Spleen (tissue), 13 donors: ENCODE results near the gene SYNGR4. TPM values are rescaled to one million over a fixed set of nuclear protein-coding genes. Genes with fewer than 3 reads are reported as not detected.
"Not testable (repeated sequence)": the region's sequence is repeated elsewhere in the genome, so short reads cannot be mapped to it uniquely, and the experiment has no call there.

ENCODE experiments used
- DNase-seq: peaks from one replicate; pipeline ENCODE4 v3.0.0-alpha.2; 2020
- H3K27ac ChIP-seq, 8 donors: fragments of 200-600 bp; sonication (generic) in 7 of 8; 1 replicate in 4 of 8; 2 replicates in 4 of 8; pipeline versions ENCODE4 v1.5.0 to v1.8.0; 2016 to 2021; ENCODE audit warnings: inconsistent platforms in 4 of 8, mild to moderate bottlenecking in 4 of 8, moderate library complexity in 1 of 8
- H3K27me3 ChIP-seq, 7 donors: fragments of 200-600 bp; sonication (generic) in 6 of 7; replicated peaks in 1 of 7; 1 replicate in 4 of 7; 2 replicates in 3 of 7; pipeline versions ENCODE4 v1.5.0 to v1.8.0; 2016 to 2021; ENCODE audit warnings: inconsistent platforms in 3 of 7, mild to moderate bottlenecking in 1 of 7
- H3K36me3 ChIP-seq, 6 donors: fragments of 200-600 bp; sonication (generic) in 5 of 6; 1 replicate in 4 of 6; 2 replicates in 2 of 6; pipeline versions ENCODE4 v1.5.0 to v1.8.0; 2016 to 2021; ENCODE audit warnings: inconsistent platforms in 2 of 6
- H3K4me1 ChIP-seq, 6 donors: fragments of 200-600 bp; sonication (generic) in 5 of 6; 1 replicate in 3 of 6; 2 replicates in 3 of 6; pipeline versions ENCODE4 v1.5.0 to v1.8.0; 2016 to 2021; ENCODE audit warnings: inconsistent platforms in 3 of 6
- H3K4me3 ChIP-seq, 8 donors: fragments of 200-600 bp; sonication (generic) in 7 of 8; 1 replicate in 4 of 8; 2 replicates in 4 of 8; pipeline versions ENCODE4 v1.5.0 to v1.8.0; 2016 to 2021; ENCODE audit warnings: inconsistent platforms in 4 of 8, mild to moderate bottlenecking in 4 of 8, moderate library complexity in 2 of 8
- H3K9me3 ChIP-seq, 8 donors: fragments of 200-600 bp; sonication (generic) in 7 of 8; 1 replicate in 4 of 8; 2 replicates in 4 of 8; pipeline versions ENCODE4 v1.5.0 to v1.8.0; 2016 to 2021; ENCODE audit warnings: inconsistent platforms in 4 of 8
- POLR2A ChIP-seq, 3 donors: fragments of 450-650 bp; IDR thresholded peaks; one replicate each; pipeline ENCODE4 v1.5.1; 2017; ENCODE audit warnings: antibody characterized with exemption in 3 of 3, mild to moderate bottlenecking in 1 of 3
- POLR2AphosphoS5 ChIP-seq, 3 donors: sonication (generic); formaldehyde crosslinking; IDR thresholded peaks; one replicate each; pipeline ENCODE4 v1.5.1; 2017; ENCODE audit warnings: antibody characterized with exemption in 3 of 3
- WGBS, 5 donors: extraction: QIAGEN DNeasy Blood & Tissue Kit in 3 of 5; methylation state at CpG; one replicate each; pipeline versions ENCODE4 v1.1.5 to v1.1.7; 2013 to 2018; 5-methylcytosine and 5-hydroxymethylcytosine counted together
- intact Hi-C: fragments of 100-400 bp; cut with DNase I; formaldehyde crosslinking; loops from one replicate; pipeline ENCODE4 v1.15.0; 2023; ENCODE audit warnings: low total_unique reads
- long read RNA-seq, 2 donors: transcript quantifications; one replicate each; lab custom pipeline, GENCODE V29; 2026
- polyA plus RNA-seq, 3 donors: library from polyadenylated mRNA; stranded (reverse); fragments of 200-250 nt; gene quantifications; one replicate each; pipeline ENCODE4 v1.2.1, GENCODE V29; 2013
- total RNA-seq, 7 donors: library from RNA; depleted of rRNA in 3 of 7; stranded (reverse); fragments of >200 nt in 3 of 7; fragmentation: NEBNext Ultra II Directional in 4 of 7; extraction: Animal tissue kit (Norgen Biotek cat#: 25700) in 4 of 7; gene quantifications; one replicate each; pipeline versions ENCODE4 v1.1.0 to v1.2.1, GENCODE V29; 2016 to 2021
- TF ChIP-seq, protein P1 (sequence below), 11 experiments: fragments of 200-600 bp in 7 of 11; fragments of 450-650 bp in 4 of 11; sonication (generic) in 4 of 11; IDR thresholded peaks in 8 of 11; conservative IDR thresholded peaks in 3 of 11; 1 replicate in 7 of 11; 2 replicates in 4 of 11; pipeline versions ENCODE4 v1.4.0 to v1.8.0; 2016 to 2021; ENCODE audit warnings: antibody characterized with exemption in 11 of 11, inconsistent platforms in 4 of 11, mild to moderate bottlenecking in 1 of 11
- donor health status: healthy with polysubstance abuse.
- donor health status: DM: no; HTN: no; CAD: no; lungs with moderate emphysema.
- donor health status: DM: no; HTN: no; CAD: no.
- donor health status: Bipolar disorder and iron deficiency.
- donor health status: healthy.
- donor health status: DM: no; HTN: no; CAD: no.
- donor health status: DM: yes; HTN: yes; CAD: no.

Gene SYNGR4, protein sequence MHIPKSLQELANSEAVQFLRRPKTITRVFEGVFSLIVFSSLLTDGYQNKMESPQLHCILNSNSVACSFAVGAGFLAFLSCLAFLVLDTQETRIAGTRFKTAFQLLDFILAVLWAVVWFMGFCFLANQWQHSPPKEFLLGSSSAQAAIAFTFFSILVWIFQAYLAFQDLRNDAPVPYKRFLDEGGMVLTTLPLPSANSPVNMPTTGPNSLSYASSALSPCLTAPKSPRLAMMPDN
- not detected for total RNA-seq
- polyA plus RNA-seq = under 1 TPM in 1 of 3 donors, not detected in 2; 0.09 TPM
- long read RNA-seq, donor 1 = 0 reads
- long read RNA-seq, donor 2 = 0 reads

DNA sequence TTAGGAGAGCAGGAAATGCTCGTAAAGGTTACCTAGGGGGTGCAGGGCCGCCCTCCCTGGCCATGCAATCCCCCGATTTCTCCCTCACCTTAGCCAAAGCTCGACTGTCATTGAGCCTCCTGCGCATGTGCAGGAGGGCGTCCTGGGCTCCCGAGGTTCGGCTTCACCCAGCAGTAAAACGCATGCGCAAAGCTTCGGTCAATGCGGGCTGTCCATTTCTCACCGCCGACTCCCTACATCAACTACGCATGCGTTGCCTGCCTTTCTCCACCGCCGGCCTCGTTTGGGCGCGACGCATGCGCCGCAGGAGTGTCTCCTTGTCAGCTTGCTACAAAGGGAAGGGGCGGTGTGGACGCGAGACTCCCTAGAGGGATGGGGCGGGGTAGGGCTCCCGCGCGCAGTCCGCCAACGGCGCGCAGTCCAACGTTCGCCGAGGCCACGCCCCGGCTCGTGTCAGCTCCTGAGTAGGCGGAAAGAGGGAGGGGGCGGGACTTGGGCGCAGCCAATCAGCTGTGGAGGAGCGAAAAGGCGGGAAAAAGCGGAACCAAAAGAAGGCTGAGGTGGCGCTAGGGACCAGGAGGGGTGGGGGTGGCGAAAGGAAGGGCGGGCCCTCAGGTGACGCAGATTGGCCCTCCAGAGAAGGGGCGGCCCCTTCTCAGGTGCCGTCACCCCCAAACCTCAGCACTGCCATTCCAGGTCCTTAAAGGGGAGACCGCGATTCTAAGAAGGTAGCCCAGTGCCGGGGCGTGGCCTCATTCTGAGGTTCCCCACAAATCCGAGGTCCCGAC lies at the start of gene SYNGR4, which contains the start of gene TMEM143:
SYNGR4 (plus strand) TSS at position 558 of the 788 bp plus-strand sequence. CDS start 1,476 bp downstream, outside the sequence.
TMEM143 (minus strand) TSS at position 131 of the 788 bp plus-strand sequence; CDS start at position 111, 20 bp downstream.
- Histone ChIP-seq H3K27me3 (no peaks in the 10 kb centered on the region), H3K4me3 (peak within 1 kb of the TSS; percentile 49 to 72 (median 58)), H3K4me1 (peaks cover 0 to 23% (median 18%) of the 10 kb centered on the region in 6 donors), H3K9me3 (no peaks in the 10 kb centered on the region), H3K36me3 (peaks cover 0 to 12% (median 0%) of the 10 kb centered on the region in 6 donors), H3K27ac (peak within 1 kb of the TSS; percentile 89 to 98 (median 96))
- intact Hi-C loops = no loop called here
- peak; percentile 100 for DNase-seq
- 0 to 1% (median 1%) methylated on average over 47 to 59 of the region's 59 CpGs for WGBS, 5 donors
- TF ChIP-seq, protein P1, sequence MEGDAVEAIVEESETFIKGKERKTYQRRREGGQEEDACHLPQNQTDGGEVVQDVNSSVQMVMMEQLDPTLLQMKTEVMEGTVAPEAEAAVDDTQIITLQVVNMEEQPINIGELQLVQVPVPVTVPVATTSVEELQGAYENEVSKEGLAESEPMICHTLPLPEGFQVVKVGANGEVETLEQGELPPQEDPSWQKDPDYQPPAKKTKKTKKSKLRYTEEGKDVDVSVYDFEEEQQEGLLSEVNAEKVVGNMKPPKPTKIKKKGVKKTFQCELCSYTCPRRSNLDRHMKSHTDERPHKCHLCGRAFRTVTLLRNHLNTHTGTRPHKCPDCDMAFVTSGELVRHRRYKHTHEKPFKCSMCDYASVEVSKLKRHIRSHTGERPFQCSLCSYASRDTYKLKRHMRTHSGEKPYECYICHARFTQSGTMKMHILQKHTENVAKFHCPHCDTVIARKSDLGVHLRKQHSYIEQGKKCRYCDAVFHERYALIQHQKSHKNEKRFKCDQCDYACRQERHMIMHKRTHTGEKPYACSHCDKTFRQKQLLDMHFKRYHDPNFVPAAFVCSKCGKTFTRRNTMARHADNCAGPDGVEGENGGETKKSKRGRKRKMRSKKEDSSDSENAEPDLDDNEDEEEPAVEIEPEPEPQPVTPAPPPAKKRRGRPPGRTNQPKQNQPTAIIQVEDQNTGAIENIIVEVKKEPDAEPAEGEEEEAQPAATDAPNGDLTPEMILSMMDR (IDR thresholded peaks at IDR 0.05 in 8 of 11, conservative IDR thresholded peaks at IDR 0.05 in 3 of 11) = peak in 4 of 11 experiments; percentile 11 to 49 (median 22)
- TF ChIP-seq POLR2A (IDR thresholded peaks at IDR 0.05) (no peak), POLR2AphosphoS5 (IDR thresholded peaks at IDR 0.05) (peak; percentile 87 to 92 (median 91))

DNA sequence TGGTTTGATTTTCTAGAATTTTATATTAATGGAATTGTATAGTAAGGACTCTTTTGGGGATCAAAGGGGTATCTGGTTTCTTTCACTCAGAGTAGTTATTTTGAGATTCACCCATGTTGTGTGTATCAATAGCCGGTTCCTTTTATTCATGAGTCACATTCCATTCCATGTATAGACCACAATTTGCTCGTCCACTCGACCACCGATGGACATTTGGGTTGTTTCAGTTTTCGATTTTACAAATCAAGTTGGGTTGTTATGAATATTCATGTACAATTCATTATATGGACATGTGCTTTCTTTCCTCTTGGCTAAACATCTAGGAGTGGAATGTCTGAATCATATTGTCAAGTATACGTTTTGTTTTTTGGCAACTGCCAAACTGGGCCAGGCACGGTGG lies 48.5 kb upstream of the SYNGR4 start:
- Histone ChIP-seq H3K4me3 (no peak overlapping the region), H3K27me3 (no peaks in the 10 kb centered on the region), H3K36me3 (no peaks in the 10 kb centered on the region), H3K4me1 (peaks cover 8 to 15% (median 10%) of the 10 kb centered on the region in 6 donors), H3K27ac (no peak overlapping the region), H3K9me3 (no peaks in the 10 kb centered on the region)
- WGBS, 5 donors = 64 to 87% (median 71%) methylated on average over 7 of the region's 7 CpGs
- no peak for TF ChIP-seq POLR2AphosphoS5 (IDR thresholded peaks at IDR 0.05)
- TF ChIP-seq POLR2A (IDR thresholded peaks at IDR 0.05) = no peak
- TF ChIP-seq, protein P1 (IDR thresholded peaks at IDR 0.05 in 8 of 11, conservative IDR thresholded peaks at IDR 0.05 in 3 of 11) = no peak
- DNase-seq = no peak
- intact Hi-C loops = no loop called here

DNA sequence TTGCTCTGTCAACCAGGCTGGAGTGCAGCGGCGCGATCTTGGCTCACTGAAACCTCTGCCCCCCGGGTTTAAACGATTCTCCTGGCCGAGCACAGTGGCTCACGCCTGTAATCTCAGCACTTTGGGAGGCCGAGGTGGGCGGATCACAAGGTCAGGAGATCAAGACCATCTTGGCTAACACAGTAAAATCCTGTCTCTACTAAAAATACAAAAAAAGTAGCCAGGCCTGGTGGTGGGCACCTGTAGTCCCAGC lies 46.5 kb upstream of the SYNGR4 start:
- H3K9me3 ChIP-seq, H3K4me3 ChIP-seq, H3K36me3 ChIP-seq, H3K27ac ChIP-seq, DNase-seq, intact Hi-C loops, H3K27me3 ChIP-seq: not testable (repeated sequence)
- 73 to 79% (median 76%) methylated on average over 9 of the region's 9 CpGs for WGBS, 5 donors
- H3K4me1 ChIP-seq = peaks cover 16 to 30% (median 25%) of the 10 kb centered on the region in 6 donors

DNA sequence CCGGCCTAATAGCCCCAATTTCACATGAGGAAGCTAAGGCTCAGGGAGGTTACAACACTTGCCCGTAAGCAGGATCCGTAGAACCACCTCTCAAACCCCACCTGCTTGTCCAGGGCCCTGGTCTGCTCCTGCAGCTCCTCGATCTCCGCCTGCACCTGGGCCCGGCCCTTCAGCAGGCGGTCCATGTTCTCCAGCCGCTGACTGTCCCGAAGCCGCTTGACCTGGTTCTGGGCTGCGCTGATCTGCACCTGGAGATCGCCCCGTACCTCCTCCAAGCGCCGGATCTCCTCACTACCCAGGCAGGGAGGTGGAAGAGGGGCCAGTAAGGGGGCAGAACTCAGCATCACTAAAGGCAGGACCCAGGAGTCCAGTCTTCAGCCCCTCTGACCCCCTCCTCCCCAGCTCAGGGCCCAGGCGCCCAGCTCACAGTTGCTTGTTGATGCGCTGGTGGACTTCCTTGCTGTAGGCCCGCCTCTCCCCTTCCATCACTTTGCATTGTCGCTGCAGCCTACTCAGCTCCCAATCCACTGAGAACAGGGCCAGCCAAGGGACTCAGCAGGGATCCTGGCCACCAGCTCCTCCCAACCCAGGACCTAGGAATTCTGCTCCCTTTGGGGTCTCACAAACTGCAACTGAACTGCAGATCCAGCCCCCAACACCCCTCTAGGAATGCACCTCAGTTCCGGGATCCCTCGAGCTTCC lies 45.7 kb upstream of the SYNGR4 start:
- Histone ChIP-seq H3K36me3 (no peaks in the 10 kb centered on the region), H3K9me3 (no peaks in the 10 kb centered on the region), H3K27me3 (no peaks in the 10 kb centered on the region), H3K27ac (no peak overlapping the region), H3K4me1 (peaks cover 24 to 38% (median 33%) of the 10 kb centered on the region in 6 donors), H3K4me3 (no peak overlapping the region)
- intact Hi-C loops = no loop called here
- 86 to 97% (median 94%) methylated on average over 20 to 21 of the region's 21 CpGs for WGBS, 5 donors
- TF ChIP-seq, protein P1 (IDR thresholded peaks at IDR 0.05 in 8 of 11, conservative IDR thresholded peaks at IDR 0.05 in 3 of 11) = no peak
- TF ChIP-seq POLR2AphosphoS5 (IDR thresholded peaks at IDR 0.05) = no peak
- no peak for TF ChIP-seq POLR2A (IDR thresholded peaks at IDR 0.05)
- peak; percentile 75 for DNase-seq
